SKM-1 (cell line): ENCODE results near the gene CCNA2.

Experiments used
- DNase-seq: peaks from one replicate; lab custom pipeline; 2025; ENCODE audit not compliant: unreplicated experiment; lab: John Stamatoyannopoulos, UW

The CCNA2 gene

GRCh38 chr4:121776610-121777401 is 46.9 kb downstream of the CCNA2 start:
- no peak for DNase-seq

- no peak for DNase-seq
Observed at GRCh38 chr4:121773883-121774282, 49.8 kb downstream of the CCNA2 start.

- no peak for DNase-seq
Observed at GRCh38 chr4:121771869-121772268, 51.8 kb downstream of the CCNA2 start.

GRCh38 chr4:121769341-121769740 is 54.3 kb downstream of the CCNA2 start:
- DNase-seq, result no peak

GRCh38 chr4:121767166-121767565 is 56.5 kb downstream of the CCNA2 start:
- DNase-seq, result no peak
